Fibroblast of lung (primary cell): ENCODE measurements around the gene SLC24A5. TPM values are rescaled to one million over a fixed set of nuclear protein-coding genes. Genes with fewer than 3 reads are reported as not detected.

Experiments used
- DNase-seq, 2 donors: peaks; one replicate each; pipeline versions ENCODE4 v3.0.0 to v3.0.0-alpha.2; 2010; ENCODE audit warnings: low read depth in 2 of 2
- H2AFZ ChIP-seq: 2 replicates; pipeline ENCODE4 v1.5.1; 2012; ENCODE audit warnings: low read length, control low read depth, inconsistent platforms
- H3K27ac ChIP-seq: 2 replicates; pipeline ENCODE4 v1.5.1; 2011; ENCODE audit warnings: low read length, control low read depth; ENCODE audit not compliant: insufficient read depth
- H3K27me3 ChIP-seq: 2 replicates; pipeline ENCODE4 v1.5.1; 2011; ENCODE audit warnings: mild to moderate bottlenecking, low read length; ENCODE audit not compliant: control insufficient read depth, insufficient read depth
- H3K36me3 ChIP-seq: 2 replicates; pipeline ENCODE4 v1.5.1; 2011; ENCODE audit warnings: low read length; ENCODE audit not compliant: control insufficient read depth, insufficient read depth
- H3K4me1 ChIP-seq: 2 replicates; pipeline ENCODE4 v1.5.1; 2011; ENCODE audit warnings: low read length; ENCODE audit not compliant: control insufficient read depth, insufficient read depth; ENCODE audit errors: extremely low read depth
- H3K4me2 ChIP-seq: 2 replicates; pipeline ENCODE4 v1.5.1; 2011; ENCODE audit warnings: low read length, control low read depth; ENCODE audit not compliant: insufficient read depth; ENCODE audit errors: extremely low read depth
- H3K4me3 ChIP-seq, 4 experiments: fragments of 200-600 bp in 1 of 4; sonication (generic) in 1 of 4; replicated peaks in 1 of 4; 2 replicates each; pipeline ENCODE4 v1.5.1; 2011 to 2016; ENCODE audit warnings: low read length in 4 of 4, low read depth in 3 of 4, mild to moderate bottlenecking in 3 of 4, control low read depth in 2 of 4, inconsistent platforms in 1 of 4, mixed read lengths in 1 of 4; ENCODE audit not compliant: insufficient read depth in 1 of 4; ENCODE audit errors: control extremely low read depth in 1 of 4
- H3K79me2 ChIP-seq: 2 replicates; pipeline ENCODE4 v1.5.1; 2012; ENCODE audit warnings: mild to moderate bottlenecking, low read length, inconsistent platforms; ENCODE audit not compliant: control insufficient read depth, insufficient read depth
- H3K9ac ChIP-seq: 2 replicates; pipeline ENCODE4 v1.5.1; 2011; ENCODE audit warnings: mild to moderate bottlenecking, low read length, control low read depth; ENCODE audit not compliant: insufficient read depth
- H3K9me3 ChIP-seq: 2 replicates; pipeline ENCODE4 v1.5.1; 2012; ENCODE audit warnings: low read depth, low read length; ENCODE audit not compliant: control insufficient read depth, insufficient read depth
- H4K20me1 ChIP-seq: 2 replicates; pipeline ENCODE4 v1.5.1; 2011; ENCODE audit warnings: low read length; ENCODE audit not compliant: control insufficient read depth, insufficient read depth; ENCODE audit errors: extremely low read depth
- CTCF ChIP-seq, 2 donors: IDR thresholded peaks in 1 of 2; conservative IDR thresholded peaks in 1 of 2; 1 replicate in 1 of 2; 2 replicates in 1 of 2; pipeline ENCODE4 v1.5.1; 2011 to 2012; ENCODE audit warnings: low read length in 2 of 2, control low read depth in 1 of 2, inconsistent platforms in 1 of 2, low read depth in 1 of 2, mild to moderate bottlenecking in 1 of 2
- EZH2 ChIP-seq: IDR thresholded peaks from 2 replicates; pipeline ENCODE4 v1.5.1; 2012; ENCODE audit warnings: low read length, control low read depth, mild to moderate bottlenecking; ENCODE audit errors: missing control alignments
- polyA plus RNA-seq, 2 donors: library from polyadenylated mRNA; depleted of rRNA in 1 of 2; stranded (reverse) in 1 of 2; unstranded in 1 of 2; fragments of >200 nt; gene quantifications; 2 replicates each; pipeline ENCODE4 v1.2.1, GENCODE V29; 2011 to 2012; ENCODE audit warnings: missing spikeins in 1 of 2
- total RNA-seq: library from RNA; depleted of rRNA; stranded (reverse); fragments of >200 nt; gene quantifications from 2 replicates; pipeline ENCODE4 v1.2.1, GENCODE V29; 2014

SLC24A5 gene
- total and polyA plus RNA-seq, 2 donors (not counting 1 experiment from before 2014, with no cell fraction given), result not detected

- H3K9me3 ChIP-seq, result no peaks in the 10 kb centered on the region
- no peaks in the 10 kb centered on the region for H4K20me1 ChIP-seq
- H3K4me1 ChIP-seq, result no peaks in the 10 kb centered on the region
- no peak overlapping the region for H3K4me3 ChIP-seq
- peak in 1 of 2 donors; percentile 52 for DNase-seq
- peaks cover 2% of the 10 kb centered on the region for H3K27me3 ChIP-seq
- H3K27ac ChIP-seq, result no peak overlapping the region
- H3K36me3 ChIP-seq, result no peaks in the 10 kb centered on the region
- no peak overlapping the region for H2AFZ ChIP-seq
- TF ChIP-seq CTCF (conservative IDR thresholded peaks at IDR 0.05 in 1 of 2, IDR thresholded peaks at IDR 0.05 in 1 of 2; ENCODE audit: low read depth in 1 of 2, low read length in 2 of 2) (no peak), EZH2 (no peak)
- no peak overlapping the region for H3K9ac ChIP-seq
- no peak overlapping the region for H3K4me2 ChIP-seq
- H3K79me2 ChIP-seq, result no peaks in the 10 kb centered on the region
These were observed 18.6 kb upstream of the SLC24A5 start for GRCh38 chr15:48102167-48102566.

- H3K27me3 ChIP-seq, result peaks cover 2% of the 10 kb centered on the region
- no peak overlapping the region for H3K27ac ChIP-seq
- no peaks in the 10 kb centered on the region for H3K79me2 ChIP-seq
- H3K9ac ChIP-seq, result no peak overlapping the region
- no peak overlapping the region for H3K4me3 ChIP-seq
- no peak for DNase-seq
- H3K4me2 ChIP-seq, result no peak overlapping the region
- H4K20me1 ChIP-seq, result no peaks in the 10 kb centered on the region
- no peaks in the 10 kb centered on the region for H3K36me3 ChIP-seq
- TF ChIP-seq CTCF (conservative IDR thresholded peaks at IDR 0.05 in 1 of 2, IDR thresholded peaks at IDR 0.05 in 1 of 2; ENCODE audit: low read depth in 1 of 2, low read length in 2 of 2) (no peak), EZH2 (no peak)
- no peak overlapping the region for H2AFZ ChIP-seq
- no peaks in the 10 kb centered on the region for H3K9me3 ChIP-seq
- H3K4me1 ChIP-seq, result no peaks in the 10 kb centered on the region
These were observed 17.1 kb upstream of the SLC24A5 start for GRCh38 chr15:48103647-48104046.

GRCh38 chr15:48105936-48106335, 14.9 kb upstream of the SLC24A5 start:
- no peak for TF ChIP-seq EZH2
- no peak for TF ChIP-seq CTCF (conservative IDR thresholded peaks at IDR 0.05 in 1 of 2, IDR thresholded peaks at IDR 0.05 in 1 of 2; ENCODE audit: low read depth in 1 of 2, low read length in 2 of 2)
- Histone ChIP-seq H3K4me2 (no peak overlapping the region), H2AFZ (no peak overlapping the region), H4K20me1 (no peaks in the 10 kb centered on the region), H3K79me2 (no peaks in the 10 kb centered on the region), H3K9ac (no peak overlapping the region), H3K27me3 (peaks cover 2% of the 10 kb centered on the region), H3K4me3 (no peak overlapping the region), H3K27ac (no peak overlapping the region), H3K36me3 (no peaks in the 10 kb centered on the region), H3K9me3 (no peaks in the 10 kb centered on the region), H3K4me1 (no peaks in the 10 kb centered on the region)
- DNase-seq, result no peak
